T-helper 2 cell (primary cell): ENCODE results near the gene SLC29A3.

Experiments used
- DNase-seq, 5 experiments: peaks; one replicate each; pipeline versions ENCODE4 v3.0.0 to v3.0.0-alpha.2; 2012 to 2022

Gene SLC29A3

DNA sequence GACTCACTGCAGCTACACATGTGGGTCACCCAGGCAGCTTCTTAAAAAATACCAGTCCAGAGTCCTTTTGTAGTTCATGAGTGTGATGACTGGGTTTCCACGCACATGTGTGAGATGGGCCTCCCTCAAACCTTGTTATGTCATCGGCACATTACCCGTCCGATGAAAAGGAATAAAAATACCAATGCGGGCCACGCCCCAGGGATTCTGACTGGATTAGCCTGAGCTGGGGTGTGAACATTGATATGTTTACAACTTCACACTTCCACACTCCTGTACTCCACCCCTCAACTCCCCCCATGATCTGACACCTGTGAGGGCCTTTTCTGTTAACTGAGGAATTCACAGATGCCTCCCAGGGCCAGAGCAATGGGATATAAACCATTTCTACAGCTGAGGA lies 6.2 kb downstream of the SLC29A3 start:
- DNase-seq: no peak

DNA sequence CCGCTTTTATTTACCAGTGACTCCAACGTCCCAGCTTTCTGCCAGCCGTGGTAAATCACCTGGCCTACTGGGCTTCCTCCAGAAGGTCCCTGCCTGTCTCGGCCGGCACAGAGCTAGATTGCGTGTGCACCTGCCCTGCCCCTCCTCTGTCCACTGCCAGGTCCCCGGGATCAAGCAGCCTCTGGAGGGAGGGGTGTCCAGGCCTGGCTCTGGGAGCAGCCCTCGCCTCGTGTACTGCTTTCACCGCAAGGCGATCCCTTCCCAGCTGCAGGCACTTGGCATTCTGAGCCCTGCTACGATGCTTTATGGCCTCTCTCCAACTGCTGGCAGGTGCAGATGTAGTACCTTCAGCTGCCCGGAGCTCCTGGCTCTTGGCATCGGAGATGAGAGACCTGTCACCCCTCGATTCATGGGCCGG lies 7.4 kb downstream of the SLC29A3 start:
- DNase-seq: no peak

DNA sequence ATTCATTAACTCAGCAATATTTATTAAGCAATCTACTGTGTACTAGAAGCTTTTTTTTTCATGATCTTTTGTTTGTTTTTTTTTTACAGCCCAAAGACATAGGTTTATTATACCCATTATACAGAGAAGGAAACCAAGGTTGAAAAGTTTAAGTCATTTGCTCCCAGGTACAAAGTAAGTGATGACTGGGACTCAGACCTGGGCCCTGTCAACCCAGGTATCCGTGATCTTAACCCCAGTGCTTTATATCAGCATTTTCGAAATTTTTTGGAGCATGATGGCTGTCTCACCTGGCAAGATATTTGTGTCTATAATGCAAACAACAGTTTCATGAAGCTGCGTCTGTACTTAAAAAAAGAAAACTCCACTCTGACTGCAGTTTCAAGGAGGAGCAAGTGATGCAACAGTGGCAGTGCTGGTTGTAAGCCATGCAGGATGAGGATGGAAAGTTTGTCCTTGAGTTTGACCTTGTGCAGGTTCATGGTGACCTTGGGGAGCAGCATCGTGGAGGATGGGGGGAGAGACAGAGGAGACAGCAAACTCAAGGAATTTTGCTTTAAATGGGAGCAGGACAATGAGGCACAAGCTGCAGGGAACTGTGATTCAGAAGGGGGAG lies 11.8 kb downstream of the SLC29A3 start:
- no peak for DNase-seq

DNA sequence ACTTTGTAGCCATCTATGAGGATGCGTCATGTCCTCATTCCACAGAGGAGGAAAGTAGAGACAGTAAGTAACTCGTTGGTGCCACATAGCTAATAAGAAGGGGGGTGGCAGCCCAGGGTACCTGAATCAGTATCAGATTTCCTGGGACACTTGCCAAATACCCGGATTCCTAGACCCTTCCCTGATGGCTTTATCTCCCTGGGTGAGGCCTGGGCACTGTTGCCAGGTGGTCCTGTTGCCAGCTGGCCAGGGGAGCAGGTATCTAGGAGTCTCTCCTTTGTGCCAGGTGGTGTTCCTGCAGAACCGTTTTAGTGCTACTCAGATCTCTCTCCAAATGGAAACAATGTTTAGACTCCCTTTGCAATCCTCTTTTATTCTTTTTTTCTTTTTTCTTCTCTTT lies 12.7 kb downstream of the SLC29A3 start:
- DNase-seq: no peak

DNA sequence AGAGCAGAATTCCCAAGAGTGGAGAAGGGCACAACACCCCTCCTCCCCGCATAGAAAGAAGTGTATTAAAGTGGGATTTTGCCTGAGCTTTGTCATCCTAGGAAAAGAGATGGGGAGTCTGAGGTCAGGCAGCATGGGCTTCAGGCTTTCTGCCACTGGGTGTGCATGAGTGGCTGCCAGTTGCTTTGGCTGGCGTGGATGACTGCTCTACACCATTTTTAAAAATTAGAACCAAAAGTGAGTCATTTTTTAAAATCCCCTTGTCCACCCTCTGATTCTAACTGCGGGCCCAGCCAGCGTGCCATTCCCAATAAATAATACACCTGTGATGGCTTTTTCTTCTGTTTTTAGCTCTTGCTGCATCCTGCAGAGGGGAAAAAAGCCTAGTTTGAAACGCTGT lies 13.4 kb downstream of the SLC29A3 start:
- no peak for DNase-seq

DNA sequence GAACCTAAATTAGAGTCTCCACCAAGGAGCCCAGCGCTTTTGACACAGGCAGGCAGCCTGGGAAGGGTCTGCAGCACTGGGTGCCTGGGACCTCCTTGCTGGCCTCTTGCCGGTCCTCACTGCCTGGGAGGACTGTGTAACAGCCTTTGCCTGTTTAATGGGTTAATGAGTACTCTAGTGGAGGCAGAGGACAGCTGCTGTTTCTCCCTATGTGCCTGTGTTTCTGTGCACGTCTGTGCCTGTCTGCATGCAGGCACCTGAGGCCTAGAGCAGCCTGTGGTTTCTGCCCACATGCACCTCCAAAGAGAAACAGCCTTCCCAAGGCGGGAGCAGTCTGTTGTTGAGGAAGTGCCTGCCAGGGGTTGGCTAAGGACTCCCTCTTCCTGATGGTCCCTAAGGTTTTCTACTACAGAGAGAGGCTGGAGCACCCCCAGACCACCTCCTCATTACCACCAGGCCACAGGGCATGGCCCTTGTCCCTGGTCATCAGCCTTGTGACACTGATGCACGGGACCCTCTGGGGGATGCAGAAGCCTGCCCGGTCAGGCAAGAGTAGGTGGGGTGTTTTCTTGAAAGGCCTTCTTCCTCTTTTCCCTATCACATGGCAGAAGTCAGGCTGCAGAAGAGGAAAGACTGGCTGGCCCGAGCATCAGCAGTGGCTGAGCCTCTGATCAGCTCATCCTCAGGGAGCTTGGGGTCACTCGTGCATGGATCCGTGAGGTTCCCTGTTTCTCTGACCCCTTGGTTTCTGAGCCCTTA lies 14.2 kb downstream of the SLC29A3 start:
- DNase-seq: no peak

DNA sequence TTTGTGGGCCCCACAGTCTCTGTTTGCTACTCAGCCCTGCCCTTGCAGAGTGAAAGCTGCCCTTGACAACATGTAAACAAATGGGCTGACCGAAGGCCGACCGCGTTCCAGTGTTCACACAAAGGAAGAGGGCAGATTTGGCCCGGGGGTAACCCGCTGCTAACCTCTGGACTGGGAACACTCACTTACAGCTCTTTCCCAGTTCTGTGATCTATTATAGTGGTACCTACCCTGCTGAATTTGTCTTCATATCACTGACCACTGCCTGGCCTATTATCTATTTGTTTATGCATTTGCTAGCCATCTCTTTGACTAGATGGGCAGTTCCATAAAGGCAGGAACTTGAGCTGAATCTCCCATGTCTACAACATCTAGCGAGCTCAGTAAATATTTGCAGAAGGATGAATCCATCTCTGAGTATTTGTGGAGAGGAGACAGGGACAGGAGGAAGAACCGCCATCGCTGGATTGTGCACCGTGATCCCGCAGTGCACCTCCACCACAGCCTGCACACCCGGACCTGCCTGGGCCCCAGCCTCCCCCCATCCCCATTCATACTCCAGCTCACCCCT lies 15.2 kb downstream of the SLC29A3 start:
- no peak for DNase-seq

DNA sequence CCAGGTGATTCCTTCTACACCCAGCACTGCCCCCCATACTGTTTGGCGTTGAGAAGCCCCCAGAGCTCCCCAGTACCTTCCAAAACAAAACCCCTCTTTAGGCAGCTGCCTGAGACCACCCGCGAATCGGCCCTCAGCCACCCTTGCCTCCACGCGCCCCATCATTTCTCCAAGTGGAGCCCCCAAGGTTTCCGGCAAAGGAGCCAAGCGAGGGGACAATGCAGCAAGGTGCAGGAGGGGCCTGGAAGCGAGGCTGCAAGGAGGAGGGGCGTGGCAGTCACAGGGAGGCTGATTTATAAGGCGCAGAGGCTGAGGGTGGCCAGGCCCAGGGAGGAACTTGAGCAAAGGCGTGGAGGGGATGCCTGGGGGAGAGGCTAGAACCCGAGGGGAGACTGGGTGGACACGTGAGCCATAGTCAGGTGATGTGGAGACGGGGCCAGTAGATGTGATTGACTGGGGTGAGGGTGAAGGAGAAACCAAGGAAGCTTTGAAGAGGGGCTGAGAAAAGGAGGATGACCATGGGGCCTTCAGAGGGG lies 16.2 kb downstream of the SLC29A3 start:
- no peak for DNase-seq

DNA sequence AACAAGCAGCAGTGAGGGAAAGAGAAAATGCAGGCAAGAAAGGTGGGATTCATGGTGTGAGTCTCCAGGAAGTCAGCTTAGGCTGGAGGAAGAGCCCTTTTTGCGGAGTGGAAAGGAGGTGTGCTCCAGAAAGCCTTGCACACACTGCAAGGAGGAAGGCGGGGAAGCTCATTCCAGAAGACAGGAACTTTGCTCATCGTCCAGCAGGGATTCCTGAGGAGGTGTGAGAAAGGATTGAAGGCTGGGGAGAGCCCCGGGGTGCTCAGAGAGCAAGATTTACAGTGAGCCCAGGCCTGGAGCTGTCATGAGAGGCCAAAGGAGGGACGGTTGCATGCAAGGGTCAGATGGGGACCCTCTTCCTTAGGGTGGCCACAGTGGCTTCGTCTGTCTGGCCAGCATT lies 17.6 kb downstream of the SLC29A3 start:
- DNase-seq: no peak

DNA sequence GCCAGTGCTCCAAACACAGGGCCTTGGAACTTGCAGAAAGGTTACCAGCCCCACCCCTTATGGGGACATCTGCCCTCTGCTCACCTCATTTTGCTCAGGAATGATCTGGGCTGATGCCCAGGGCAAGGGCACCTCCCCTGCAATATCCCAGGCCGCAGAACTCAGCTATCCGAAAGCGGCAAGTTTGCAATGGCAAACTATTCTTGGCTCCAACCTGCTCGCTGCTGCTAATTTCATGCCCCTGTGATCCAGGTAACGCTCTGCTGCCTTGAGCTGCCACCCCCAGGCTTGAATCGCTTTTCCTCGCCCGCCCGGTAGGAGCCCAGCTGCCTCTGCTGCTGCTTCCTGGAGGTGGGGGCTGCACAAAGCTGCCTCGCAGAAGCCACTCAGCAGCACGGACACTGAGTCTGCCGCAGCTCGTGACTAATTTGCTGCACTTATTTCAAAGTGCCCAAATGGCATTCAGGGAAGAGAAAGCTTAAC lies 18.2 kb downstream of the SLC29A3 start:
- no peak for DNase-seq

DNA sequence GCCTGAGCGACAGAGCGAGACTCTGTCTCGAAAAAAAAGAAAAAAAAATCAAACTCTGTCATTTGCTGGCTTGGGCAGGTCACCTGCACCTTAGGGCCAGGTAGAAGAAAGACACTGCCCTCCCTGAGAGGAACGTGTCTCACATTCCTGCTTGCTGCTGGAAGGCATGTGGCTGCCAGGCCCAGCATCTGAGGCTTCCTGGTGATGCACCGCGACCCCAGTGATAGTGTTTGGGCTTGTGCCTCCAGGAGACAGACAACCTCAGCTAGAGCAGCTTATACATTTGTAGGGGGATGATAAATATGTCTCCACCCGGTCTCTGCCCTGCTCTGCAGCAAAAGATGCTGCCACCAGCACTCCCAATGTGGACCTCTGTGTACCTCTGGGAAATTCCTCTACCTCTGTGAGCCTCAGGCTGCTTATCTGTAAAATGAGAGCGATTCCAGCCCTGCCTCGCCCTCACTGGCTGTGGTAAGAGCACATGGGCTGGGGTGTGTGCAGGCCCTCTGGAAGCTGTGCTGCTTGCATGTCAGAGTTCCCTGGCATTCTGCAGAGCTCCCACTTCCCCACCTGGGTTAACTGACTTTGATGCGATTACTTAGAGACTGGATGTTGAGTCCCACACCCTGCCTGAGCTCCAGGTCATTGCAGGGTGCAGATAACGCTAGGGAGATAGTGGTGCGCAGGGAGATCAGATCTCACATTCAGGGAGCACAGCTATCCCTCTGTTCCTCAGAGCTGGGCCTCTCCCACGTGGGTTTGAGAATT lies 19.9 kb downstream of the SLC29A3 start:
- no peak for DNase-seq

DNA sequence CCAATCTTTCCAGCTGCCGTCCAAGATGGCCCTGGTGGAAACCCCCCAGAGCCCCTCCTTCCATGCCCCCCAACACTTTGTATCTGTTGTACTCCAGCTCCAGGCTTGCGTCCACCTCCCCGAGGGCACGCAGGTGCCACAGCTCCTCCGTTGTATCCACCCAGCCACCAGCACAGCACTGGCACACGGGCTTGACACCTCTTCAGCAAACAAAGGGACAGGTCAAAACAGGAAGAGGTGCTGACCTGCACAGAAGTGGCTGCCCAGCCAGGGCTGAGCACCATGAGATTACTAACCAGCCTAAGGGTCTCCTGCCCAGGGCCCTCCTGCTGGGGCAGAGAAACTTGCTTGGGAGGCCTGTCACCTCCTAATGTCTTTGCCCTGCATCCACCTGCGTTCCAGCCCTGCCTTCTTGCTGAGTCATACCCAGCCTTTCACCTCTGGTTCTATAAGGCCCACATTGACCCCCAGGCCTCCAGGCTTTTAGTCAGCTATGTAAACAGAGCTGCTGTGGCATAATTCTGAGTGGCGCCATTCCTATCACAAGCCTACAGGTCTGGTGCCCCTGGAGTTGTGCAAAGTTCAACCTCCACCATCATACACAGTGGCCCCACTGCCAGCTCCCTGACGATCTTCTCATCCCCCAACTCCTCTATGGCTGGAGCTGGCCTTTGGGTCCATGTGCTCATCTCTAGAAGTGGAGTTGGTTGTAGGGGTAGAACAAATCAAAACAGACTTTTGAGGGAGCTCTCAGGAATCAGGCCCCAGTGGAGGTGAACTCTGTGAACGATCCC lies 20.9 kb downstream of the SLC29A3 start:
- DNase-seq: no peak

DNA sequence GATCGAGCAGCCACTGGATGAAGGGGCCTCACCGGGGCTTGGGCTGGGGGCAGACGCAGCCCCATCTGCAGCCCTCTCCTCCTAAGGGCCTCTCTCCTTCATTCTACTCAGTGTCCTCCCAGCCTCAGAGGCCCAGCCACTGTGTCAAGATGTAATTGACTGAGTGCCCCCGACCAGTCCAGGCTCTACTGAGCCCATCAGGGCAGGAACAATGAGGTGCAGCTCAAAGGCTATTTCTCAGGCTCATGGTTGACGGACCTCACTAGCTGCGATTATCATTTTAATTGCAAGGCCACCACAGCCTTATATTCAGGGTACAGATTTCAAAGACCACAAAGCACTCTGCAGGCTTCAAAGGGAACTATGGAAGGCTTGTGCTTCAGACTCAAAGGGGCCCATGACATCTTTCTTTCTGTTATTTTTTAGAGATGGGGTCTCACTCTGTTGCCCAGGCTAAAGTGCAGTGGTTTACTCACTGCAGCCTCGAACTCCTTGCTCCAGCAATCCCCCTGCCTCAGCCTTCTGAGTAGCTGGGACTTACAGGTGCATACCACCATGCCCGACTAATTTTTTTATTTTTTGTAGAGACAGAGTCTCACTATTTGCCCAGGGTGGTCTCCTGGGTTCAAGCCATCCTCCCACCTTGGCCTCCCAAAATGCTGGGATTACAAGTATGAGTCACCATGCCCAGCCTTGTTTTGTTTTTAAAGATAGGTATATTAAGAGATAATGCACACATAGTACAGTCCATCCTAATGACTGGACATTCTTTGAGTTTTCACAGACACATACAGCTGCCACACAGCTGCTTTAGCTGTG lies 23.7 kb downstream of the SLC29A3 start:
- no peak for DNase-seq

DNA sequence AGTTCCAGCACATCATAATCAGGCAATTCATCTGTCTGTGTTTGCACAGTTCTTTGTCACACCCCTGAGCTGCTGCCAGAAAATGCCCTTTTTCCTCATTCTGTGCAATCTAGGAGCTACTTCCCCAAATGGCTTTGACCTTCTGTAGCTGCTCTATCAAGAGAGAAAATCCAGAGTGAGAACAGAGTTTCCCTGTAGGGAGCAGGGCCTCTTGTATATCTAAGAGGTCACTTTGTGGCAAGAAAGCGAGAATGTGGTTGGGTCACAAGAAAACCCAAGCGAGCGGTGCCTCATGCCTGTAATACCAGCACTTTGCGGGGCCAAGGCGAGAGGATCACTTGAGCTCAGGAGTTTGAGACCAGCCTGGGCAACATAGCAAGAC lies 24.3 kb downstream of the SLC29A3 start:
- no peak for DNase-seq

DNA sequence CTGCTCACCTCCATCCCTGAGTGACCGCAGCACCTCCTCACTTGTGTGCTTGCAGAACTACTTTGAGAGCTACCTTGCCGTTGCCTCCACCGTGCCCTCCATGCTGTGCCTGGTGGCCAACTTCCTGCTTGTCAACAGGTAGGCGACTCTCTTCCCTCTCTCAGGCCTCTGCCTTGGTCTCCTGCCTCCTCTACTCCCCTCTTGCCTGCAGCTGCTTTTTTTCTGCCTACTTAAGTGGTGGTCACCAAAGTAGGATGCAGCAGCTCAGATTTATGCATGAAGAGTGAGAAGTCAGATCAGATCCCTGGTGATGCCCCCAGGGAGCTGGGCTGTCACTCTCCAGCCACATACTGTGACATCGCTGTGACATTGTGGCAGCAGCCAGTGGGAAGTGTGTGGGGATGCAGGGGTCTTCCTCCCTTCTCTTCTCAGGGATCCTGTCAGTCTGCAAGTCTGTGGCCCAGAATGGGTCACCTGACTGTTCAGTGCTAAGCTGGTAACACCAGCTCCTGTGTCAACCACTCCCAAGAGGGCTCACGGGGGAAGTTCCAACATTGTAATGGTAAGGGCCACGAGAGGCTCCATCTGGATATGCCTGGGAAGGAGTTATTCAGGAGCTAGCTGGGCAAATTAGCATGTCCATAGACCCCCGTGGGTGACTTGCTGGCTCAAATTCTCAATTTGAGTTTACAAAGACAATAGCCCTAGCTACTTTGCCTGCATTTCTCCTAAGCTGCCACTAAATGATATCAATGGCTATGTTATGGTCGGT lies 25.3 kb downstream of the SLC29A3 start:
- no peak for DNase-seq

DNA sequence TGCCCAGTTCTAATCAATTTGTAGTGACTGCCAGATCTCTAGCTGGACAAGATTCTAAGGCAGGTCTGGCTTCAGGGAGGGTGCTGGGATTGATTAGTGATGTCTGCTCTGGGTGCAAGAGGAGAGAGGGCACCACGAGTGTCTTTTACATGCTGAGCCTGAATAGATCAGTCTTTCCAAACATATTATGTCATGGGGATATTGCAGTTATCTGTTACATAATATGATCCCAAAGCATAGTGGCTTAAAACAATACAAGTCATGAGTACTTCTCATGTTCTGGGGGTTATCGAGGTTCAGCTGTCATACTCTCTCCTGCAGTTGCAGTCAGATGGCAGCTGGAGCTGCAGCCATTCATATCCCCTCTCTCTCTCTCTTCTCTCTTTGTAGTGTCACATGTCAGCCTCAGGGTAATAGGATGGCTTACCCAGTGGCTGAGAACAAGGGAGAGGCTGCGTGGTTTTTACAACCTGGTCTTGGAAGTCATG lies 26.0 kb downstream of the SLC29A3 start:
- no peak for DNase-seq

DNA sequence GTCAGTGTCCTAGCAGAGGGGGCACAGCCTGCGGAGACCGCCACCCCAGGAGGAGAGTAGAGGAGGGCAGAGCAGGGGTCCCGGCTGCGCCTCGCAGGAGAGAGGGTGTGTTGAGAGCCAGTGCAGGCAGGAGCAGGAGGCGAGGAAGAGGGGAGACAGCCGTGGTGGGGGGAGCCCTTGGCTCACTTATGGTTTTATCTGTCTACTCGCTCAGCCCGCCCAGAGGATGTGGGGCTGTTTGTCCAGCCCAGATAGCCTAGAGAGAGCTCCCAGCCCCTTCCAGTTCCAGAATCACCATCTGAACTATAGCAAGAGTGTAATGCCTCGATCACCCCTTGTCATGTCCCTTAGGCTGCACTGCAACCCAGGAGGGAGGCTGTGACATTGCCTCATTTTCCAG lies 26.6 kb downstream of the SLC29A3 start:
- no peak for DNase-seq

DNA sequence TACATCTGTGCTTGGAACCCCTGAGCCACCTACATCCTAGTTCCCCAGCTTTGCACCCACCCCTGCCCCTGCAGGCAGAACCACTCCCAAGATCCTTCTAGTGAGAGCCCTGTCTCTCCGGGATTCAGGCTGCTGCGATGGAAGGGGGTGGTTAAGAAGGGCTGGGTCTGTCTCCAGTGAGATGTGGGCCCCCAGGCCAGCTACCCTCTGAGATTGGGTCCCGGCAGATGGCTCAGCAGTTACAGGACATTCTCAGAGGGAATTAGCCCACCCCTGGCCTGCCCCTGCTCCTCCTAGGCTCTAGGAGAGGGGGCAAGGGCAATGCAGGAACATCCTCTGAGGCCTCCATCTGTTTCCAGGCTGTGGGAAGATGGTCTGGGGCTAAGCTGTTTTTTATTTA lies 27.7 kb downstream of the SLC29A3 start:
- DNase-seq: no peak

DNA sequence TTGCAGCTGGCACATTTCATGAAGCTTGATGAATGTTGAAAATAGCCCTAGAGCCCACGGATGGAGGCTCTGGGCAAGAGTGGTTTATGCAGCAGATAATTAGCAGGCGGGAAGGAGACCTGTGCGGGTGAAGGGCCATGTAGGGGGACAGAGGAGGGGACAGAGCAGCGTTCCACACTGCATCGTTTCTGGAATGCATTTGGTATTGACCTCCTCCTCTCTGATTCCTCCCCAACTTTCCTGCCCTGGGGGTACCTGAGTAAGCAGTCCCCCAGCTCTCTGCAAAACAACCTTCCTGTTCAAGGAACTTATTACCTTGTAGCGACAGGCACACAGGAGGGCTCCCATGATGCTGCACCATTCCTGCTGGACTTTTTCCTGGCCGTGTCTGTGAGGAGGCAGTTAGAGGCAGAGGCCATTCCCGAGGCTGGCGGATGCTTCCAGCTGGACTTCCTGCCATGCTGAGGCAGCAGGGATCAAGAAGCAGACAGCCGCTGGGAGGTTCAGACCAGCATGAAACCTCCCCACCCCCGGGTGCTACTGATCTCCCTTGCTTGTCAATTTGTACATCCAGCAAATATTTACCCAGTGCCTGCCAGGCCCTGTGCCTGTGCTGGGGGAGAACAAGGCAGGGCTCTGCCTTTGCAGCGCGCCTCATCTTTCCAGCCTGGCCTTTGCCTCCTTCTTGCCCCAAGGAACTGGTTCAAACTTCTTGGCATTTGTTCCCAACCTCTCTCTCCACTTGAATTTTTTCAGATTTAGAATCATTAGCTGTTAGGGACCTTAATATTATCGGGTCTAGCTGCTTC lies 28.7 kb downstream of the SLC29A3 start:
- no peak for DNase-seq

DNA sequence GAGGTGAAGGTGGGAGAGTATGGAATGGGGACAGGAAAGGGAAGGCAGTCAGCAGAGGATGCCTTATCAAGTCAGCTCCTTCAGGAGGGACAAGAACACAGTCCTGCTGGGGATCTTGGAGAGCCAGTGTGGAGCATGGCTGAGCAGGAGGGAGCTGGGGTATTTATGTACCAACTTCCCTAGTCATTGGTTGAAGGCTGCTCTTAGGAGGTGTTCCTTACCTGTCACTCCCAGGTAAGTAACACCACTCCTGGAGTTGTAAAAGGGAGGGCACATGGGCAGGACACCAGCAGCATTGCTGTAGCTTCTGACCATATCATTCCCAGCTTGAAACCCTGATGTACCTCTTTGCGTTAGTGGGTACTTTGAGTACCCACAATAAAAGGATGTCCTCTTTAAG lies 29.8 kb downstream of the SLC29A3 start:
- DNase-seq: no peak
